Smooth muscle cell of the coronary artery (primary cell): ENCODE data around the gene SCAMP4. TPM values are rescaled to one million over a fixed set of nuclear protein-coding genes. Genes with fewer than 3 reads are reported as not detected.

ENCODE experiments used
- total RNA-seq: library from RNA; depleted of rRNA; stranded (reverse); fragments of >200 nt; gene quantifications from 2 replicates; pipeline ENCODE4 v1.2.3, GENCODE V29; 2014; ENCODE audit warnings: low replicate concordance

Gene SCAMP4
- 12.4 and 20.6 TPM in 2 replicates for total RNA-seq

GRCh38 chr19:1905110-1905862, at the start of gene SCAMP4, which contains the start of gene ADAT3:
Gene SCAMP4 (plus strand): TSS chr19:1905399. CDS start chr19:1915020, 9,621 bp downstream.
Gene ADAT3 (plus strand): TSS chr19:1905399. CDS start chr19:1912048, 6,649 bp downstream.

GRCh38 chr19:1863328-1863637, 41.9 kb upstream of the SCAMP4 start, which contains the start of gene KLF16:
Gene KLF16 (minus strand): TSS chr19:1863579. CDS start chr19:1863497, 82 bp downstream.

GRCh38 chr19:1885398-1886119, 19.6 kb upstream of the SCAMP4 start, which contains the start of gene ABHD17A:
Gene ABHD17A (minus strand): TSS chr19:1885496. CDS start chr19:1881566, 3,930 bp downstream.

GRCh38 chr19:1941146-1942077, 36.2 kb downstream of the SCAMP4 start, which contains the start of gene CSNK1G2:
Gene CSNK1G2 (plus strand): TSS chr19:1941172. CDS start chr19:1969773, 28,601 bp downstream.

Other genes with a start within 250 kb of the SCAMP4 start
- not detected in 2 replicates for gene ONECUT3, start 151.9 kb upstream of the SCAMP4 start, total RNA-seq
- gene ATP8B3, start 93.1 kb upstream of the SCAMP4 start, total RNA-seq: 0.82 and 2.0 TPM in 2 replicates
- gene REXO1, start 56.9 kb upstream of the SCAMP4 start, total RNA-seq: 2.9 and 4.1 TPM in 2 replicates
- 0.94 and 3.8 TPM in 2 replicates for gene KLF16, start 41.8 kb upstream of the SCAMP4 start, total RNA-seq
- 101 and 167 TPM in 2 replicates for gene ABHD17A, start 19.9 kb upstream of the SCAMP4 start, total RNA-seq
- gene ADAT3, start within 50 bp of the SCAMP4 start, total RNA-seq: 2.0 and 2.1 TPM in 2 replicates
- gene CSNK1G2, start 35.8 kb downstream of the SCAMP4 start, total RNA-seq: 81.2 and 81.9 TPM in 2 replicates
- gene BTBD2, start 110.3 kb downstream of the SCAMP4 start, total RNA-seq: 45.7 and 76.4 TPM in 2 replicates
- 93.6 and 184 TPM in 2 replicates for gene MKNK2, start 145.8 kb downstream of the SCAMP4 start, total RNA-seq
- 11.0 and 13.1 TPM in 2 replicates for gene MOB3A, start 190.9 kb downstream of the SCAMP4 start, total RNA-seq
- 0.90 and 2.1 TPM in 2 replicates for gene IZUMO4, start 191.5 kb downstream of the SCAMP4 start, total RNA-seq
- 97.0 and 114 TPM in 2 replicates for gene AP3D1, start 246.2 kb downstream of the SCAMP4 start, total RNA-seq